OCI-LY3 (cell line): ENCODE measurements around the gene SHROOM3.

Experiments
- H2AFZ ChIP-seq: fragments of 200-600, 300-600 bp; shearing (Covaris generic); 2 replicates; pipeline ENCODE4 v1.6.0; 2014; ENCODE audit warnings: antibody characterized with exemption, low read depth, low read length
- H3K27ac ChIP-seq: fragments of 200-600, 300-600 bp; sonication (generic); 2 replicates; pipeline ENCODE4 v1.5.1; 2014; ENCODE audit warnings: mild to moderate bottlenecking, low read length, moderate library complexity, mixed read lengths
- H3K27me3 ChIP-seq: fragments of 200-600, 300-600 bp; sonication (generic); 2 replicates; pipeline ENCODE4 v1.6.1; 2014; ENCODE audit warnings: low read depth, low read length, mixed read lengths
- H3K36me3 ChIP-seq: fragments of 200-600, 300-600 bp; sonication (generic); replicated peaks from 2 replicates; pipeline ENCODE3; 2014; ENCODE audit warnings: low read depth, low read length, mixed read lengths
- H3K4me1 ChIP-seq: fragments of 300-600, 200-600 bp; sonication (generic); 2 replicates; pipeline ENCODE4 v1.6.1; 2014; ENCODE audit warnings: low read length, mixed read lengths
- H3K4me2 ChIP-seq: fragments of 200-600, 300-600 bp; sonication (generic); 2 replicates; pipeline ENCODE4 v1.6.1; 2014; ENCODE audit warnings: low read length, mixed read lengths
- H3K4me3 ChIP-seq: fragments of 300-600, 200-600 bp; sonication (generic); 2 replicates; pipeline ENCODE4 v1.5.1; 2014; ENCODE audit warnings: antibody characterized with exemption, mild to moderate bottlenecking, low read length, moderate library complexity
- H3K79me2 ChIP-seq: fragments of 300-600, 200-600 bp; shearing (Covaris generic); 2 replicates; pipeline ENCODE4 v1.6.1; 2014; ENCODE audit warnings: mild to moderate bottlenecking, low read length, mixed read lengths
- H3K9ac ChIP-seq: fragments of 300-600, 200-600 bp; shearing (Covaris generic); 2 replicates; pipeline ENCODE4 v1.6.0; 2014; ENCODE audit warnings: mild to moderate bottlenecking, low read length, moderate library complexity
- H3K9me3 ChIP-seq: fragments of 200-600, 300-600 bp; shearing (Covaris generic); 2 replicates; pipeline ENCODE4 v1.6.1; 2014; ENCODE audit warnings: low read length, mixed read lengths; ENCODE audit not compliant: insufficient read depth
- H4K20me1 ChIP-seq: fragments of 200-600, 300-600 bp; sonication (generic); 2 replicates; pipeline ENCODE4 v1.6.1; 2016; ENCODE audit warnings: low read length, mixed read lengths; ENCODE audit not compliant: insufficient read depth
- CTCF ChIP-seq: fragments of 200-600, 300-600 bp; sonication (generic); IDR thresholded peaks from 2 replicates; pipeline ENCODE4 v1.5.1; 2014; ENCODE audit warnings: antibody characterized with exemption, low read length, low read depth
- EZH2phosphoT487 ChIP-seq: fragments of 200-600 bp; shearing (Covaris generic); IDR thresholded peaks from 2 replicates; pipeline ENCODE4 v1.6.1; 2018; ENCODE audit warnings: antibody characterized with exemption, mixed run types, low read depth

Gene SHROOM3

GRCh38 chr4:76626686-76627465 lies 191.8 kb downstream of the SHROOM3 start:
- no peaks in the 10 kb centered on the region for H3K79me2 ChIP-seq
- no peak overlapping the region for H3K27ac ChIP-seq
- no peak for TF ChIP-seq EZH2phosphoT487
- TF ChIP-seq CTCF = 0 out of 2 replicates have a peak, but pooled peaks have one; percentile 9
- H3K4me1 ChIP-seq = no peaks in the 10 kb centered on the region
- no peak overlapping the region for H2AFZ ChIP-seq
- no peaks in the 10 kb centered on the region for H3K9me3 ChIP-seq
- H4K20me1 ChIP-seq = no peaks in the 10 kb centered on the region
- H3K36me3 ChIP-seq = no peaks in the 10 kb centered on the region
- H3K9ac ChIP-seq = no peak overlapping the region
- H3K27me3 ChIP-seq = peaks cover 39% of the 10 kb centered on the region
- H3K4me3 ChIP-seq = no peak overlapping the region
- no peak overlapping the region for H3K4me2 ChIP-seq

- no peak overlapping the region for H3K27ac ChIP-seq
- no peak overlapping the region for H3K9ac ChIP-seq
- no peaks in the 10 kb centered on the region for H3K9me3 ChIP-seq
- H3K27me3 ChIP-seq = peaks cover 40% of the 10 kb centered on the region
- no peaks in the 10 kb centered on the region for H3K79me2 ChIP-seq
- no peaks in the 10 kb centered on the region for H3K36me3 ChIP-seq
- no peaks in the 10 kb centered on the region for H3K4me1 ChIP-seq
- TF ChIP-seq EZH2phosphoT487 = no peak
- TF ChIP-seq CTCF = no peak
- H3K4me3 ChIP-seq = no peak overlapping the region
- H4K20me1 ChIP-seq = no peaks in the 10 kb centered on the region
- no peak overlapping the region for H3K4me2 ChIP-seq
- no peak overlapping the region for H2AFZ ChIP-seq
Observed at GRCh38 chr4:76628251-76628650, 193.2 kb downstream of the SHROOM3 start.

- no peak for TF ChIP-seq EZH2phosphoT487
- TF ChIP-seq CTCF = no peak
- Histone ChIP-seq H2AFZ (no peak overlapping the region), H4K20me1 (no peaks in the 10 kb centered on the region), H3K79me2 (no peaks in the 10 kb centered on the region), H3K27ac (no peak overlapping the region), H3K4me2 (no peak overlapping the region), H3K4me1 (no peaks in the 10 kb centered on the region), H3K27me3 (peaks cover 36% of the 10 kb centered on the region), H3K36me3 (no peaks in the 10 kb centered on the region), H3K9ac (no peak overlapping the region), H3K4me3 (no peak overlapping the region), H3K9me3 (no peaks in the 10 kb centered on the region)
Observed at GRCh38 chr4:76630741-76631140, 195.7 kb downstream of the SHROOM3 start.

- Histone ChIP-seq H3K9me3 (no peaks in the 10 kb centered on the region), H3K27ac (no peak overlapping the region), H3K36me3 (no peaks in the 10 kb centered on the region), H3K4me2 (peak overlapping the region; percentile 28; the same call in 1 of the 2 replicates), H3K4me1 (no peaks in the 10 kb centered on the region), H3K27me3 (peaks cover 32% of the 10 kb centered on the region), H4K20me1 (no peaks in the 10 kb centered on the region), H2AFZ (no peak overlapping the region), H3K79me2 (no peaks in the 10 kb centered on the region), H3K9ac (no peak overlapping the region), H3K4me3 (no peak overlapping the region)
- TF ChIP-seq CTCF (no peak), EZH2phosphoT487 (no peak)
Observed at GRCh38 chr4:76634220-76634619, 199.2 kb downstream of the SHROOM3 start.
